Activated CD4-positive, alpha-beta memory T cell treated with anti-CD3 and anti-CD28 coated beads for 36 hours (primary cell): Measurements from ENCODE around the gene AGAP2. TPM values are rescaled to one million over a fixed set of nuclear protein-coding genes. Genes with fewer than 3 reads are reported as not detected.
A peak's percentile ranks its signal among the peaks of the same experiment; 100 is the strongest.

ENCODE experiments used
- CTCF ChIA-PET: fragments of 350-600 bp; sonication (Branson Sonifier 250); formaldehyde crosslinking; loops from one replicate; lab custom pipeline; 2021; ENCODE audit warnings: antibody characterized with exemption, inconsistent platforms; lab: Charles Lee
- POLR2A ChIA-PET: fragments of 350-600 bp; sonication (Branson Sonifier 250); formaldehyde crosslinking; loops from one replicate; lab custom pipeline; 2021; ENCODE audit warnings: antibody characterized with exemption; lab: Charles Lee
- DNase-seq: peaks from one replicate; pipeline ENCODE4 v3.0.0-alpha.2; 2020
- H3K27ac Mint-ChIP-seq: one replicate; pipeline ENCODE4 v1.8.0; 2021; ENCODE audit warnings: mixed read lengths
- H3K27me3 Mint-ChIP-seq: one replicate; pipeline ENCODE4 v1.8.0; 2021; ENCODE audit warnings: mixed read lengths
- H3K36me3 Mint-ChIP-seq: one replicate; pipeline ENCODE4 v1.8.0; 2021; ENCODE audit warnings: mixed read lengths
- H3K4me1 Mint-ChIP-seq: one replicate; pipeline ENCODE4 v1.8.0; 2021; ENCODE audit warnings: low read depth, mixed read lengths
- H3K4me3 Mint-ChIP-seq: one replicate; pipeline ENCODE4 v1.8.0; 2021; ENCODE audit warnings: mild to moderate bottlenecking, mixed read lengths
- H3K9me3 Mint-ChIP-seq: one replicate; pipeline ENCODE4 v1.8.0; 2021; ENCODE audit warnings: mixed read lengths
- intact Hi-C: fragments of 100-400 bp; cut with micrococcal nuclease; formaldehyde crosslinking; loops from one replicate; pipeline ENCODE4 v1.15.1; 2023
- total RNA-seq, 2 experiments: library from RNA; stranded (reverse); gene quantifications; one replicate each; pipeline ENCODE4 v1.2.3, GENCODE V29; 2021

Gene AGAP2
- total RNA-seq, 2 experiments from 2014 or later: 32.4 to 34.0 TPM

DNA sequence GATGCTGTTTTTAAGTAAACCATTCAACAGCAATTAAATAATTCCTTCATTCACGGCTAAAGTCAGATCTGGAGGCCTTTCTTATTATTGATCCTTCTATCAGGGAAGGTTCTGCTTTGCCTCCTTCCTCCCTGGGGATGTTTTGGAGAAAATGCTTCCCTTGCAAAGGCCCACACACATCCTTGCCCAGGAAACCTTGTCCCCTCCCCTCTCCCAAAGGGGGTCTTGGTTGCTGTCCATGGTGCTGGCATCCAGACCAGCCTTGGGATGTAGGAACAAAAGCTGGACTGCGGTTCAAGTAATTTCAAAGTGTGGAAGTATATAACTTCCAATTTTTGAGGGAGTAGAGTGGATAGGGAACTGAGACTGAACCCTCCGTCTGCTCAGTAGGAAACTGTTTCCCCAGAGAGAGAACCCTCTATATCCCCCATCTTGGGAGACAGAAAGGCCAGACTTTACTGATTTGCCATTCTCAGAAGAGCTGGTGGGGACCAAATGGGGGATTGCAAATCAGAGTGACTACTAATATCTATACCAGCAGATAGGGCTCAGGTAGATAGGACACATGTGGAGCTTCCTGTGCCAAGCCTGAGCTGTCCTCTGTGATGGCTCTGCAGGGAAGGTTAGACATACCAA lies 21.9 kb upstream of the AGAP2 start:
- no peak for DNase-seq
- H3K4me1 Mint-ChIP-seq: peaks cover 33% of the 10 kb centered on the region
- POLR2A ChIA-PET: no interaction called here
- no peak overlapping the region for H3K27ac Mint-ChIP-seq
- no peaks in the 10 kb centered on the region for H3K9me3 Mint-ChIP-seq
- CTCF ChIA-PET: interaction anchor here (0.6 to 1.4 kb wide), 7 partner anchors 12 to 1390 kb away, joined by 3 to 6 read pairs (median 4); partner anchors contain the start of gene EEF1AKMT3
- no peaks in the 10 kb centered on the region for H3K27me3 Mint-ChIP-seq
- no peak overlapping the region for H3K4me3 Mint-ChIP-seq
- intact Hi-C loops: no loop called here
- H3K36me3 Mint-ChIP-seq: peaks cover 26% of the 10 kb centered on the region

GRCh38 chr12:57759360-57759980 lies 20.9 kb upstream of the AGAP2 start:
- peaks cover 26% of the 10 kb centered on the region for H3K36me3 Mint-ChIP-seq
- intact Hi-C loops: loop anchor here (10.0 kb wide), 1 partner anchor 685 kb away; the partner anchor contains the start of gene NEMP1
- H3K4me3 Mint-ChIP-seq: no peak overlapping the region
- ChIA-PET CTCF (interaction anchor here (0.7 to 1.9 kb wide), 17 partner anchors 8 to 146 kb away, joined by 3 to 9 read pairs (median 5); partner anchors contain the start of genes EEF1AKMT3, METTL1, TSFM and TSPAN31), POLR2A (no interaction called here)
- peak; percentile 57 for DNase-seq
- no peaks in the 10 kb centered on the region for H3K27me3 Mint-ChIP-seq
- peaks cover 34% of the 10 kb centered on the region for H3K4me1 Mint-ChIP-seq
- H3K9me3 Mint-ChIP-seq: no peaks in the 10 kb centered on the region
- H3K27ac Mint-ChIP-seq: no peak overlapping the region

GRCh38 chr12:57758552-57759359 lies 20.2 kb upstream of the AGAP2 start:
- ChIA-PET CTCF (interaction anchor here (0.7 to 1.9 kb wide), 15 partner anchors 8 to 146 kb away, joined by 3 to 9 read pairs (median 5); partner anchors contain the start of genes EEF1AKMT3, METTL1, TSFM and TSPAN31), POLR2A (no interaction called here)
- H3K27me3 Mint-ChIP-seq: no peaks in the 10 kb centered on the region
- no peak overlapping the region for H3K4me3 Mint-ChIP-seq
- intact Hi-C loops: loop anchor here (10.0 kb wide), 1 partner anchor 684 kb away; the partner anchor contains the start of gene NEMP1
- H3K4me1 Mint-ChIP-seq: peaks cover 36% of the 10 kb centered on the region
- no peak overlapping the region for H3K27ac Mint-ChIP-seq
- peaks cover 26% of the 10 kb centered on the region for H3K36me3 Mint-ChIP-seq
- no peak for DNase-seq
- H3K9me3 Mint-ChIP-seq: no peaks in the 10 kb centered on the region

DNA sequence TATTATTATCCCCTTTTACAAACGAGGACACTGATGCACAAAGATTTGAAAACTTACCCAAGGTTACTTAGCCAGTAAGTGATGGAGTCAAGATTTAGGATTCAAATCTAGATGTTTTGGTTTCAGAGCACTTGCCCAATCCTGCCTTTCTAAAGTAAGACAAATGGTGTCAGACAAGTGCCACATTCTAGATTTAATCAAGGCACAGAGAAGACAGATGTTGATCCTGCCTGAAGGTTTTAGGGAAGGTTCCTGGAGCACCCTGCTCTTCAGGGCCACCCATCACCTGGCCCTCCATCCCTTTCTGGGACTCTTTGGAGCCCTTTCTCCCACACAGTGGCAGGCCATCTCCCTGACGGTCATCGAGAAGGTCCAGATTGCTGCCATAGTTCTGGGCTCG lies 19.2 kb upstream of the AGAP2 start:
- intact Hi-C loops: loop anchor here (10.0 kb wide), 1 partner anchor 683 kb away; the partner anchor contains the start of gene NEMP1
- H3K27me3 Mint-ChIP-seq: no peaks in the 10 kb centered on the region
- H3K4me1 Mint-ChIP-seq: peaks cover 39% of the 10 kb centered on the region
- no peak for DNase-seq
- H3K9me3 Mint-ChIP-seq: no peaks in the 10 kb centered on the region
- ChIA-PET POLR2A (no interaction called here), CTCF (interaction anchor here (0.6 to 2.3 kb wide), 8 partner anchors 9 to 1017 kb away, joined by 3 to 52 read pairs (median 8); partner anchors contain the start of gene CYP27B1)
- H3K36me3 Mint-ChIP-seq: peaks cover 19% of the 10 kb centered on the region
- no peak overlapping the region for H3K4me3 Mint-ChIP-seq
- H3K27ac Mint-ChIP-seq: no peak overlapping the region

DNA sequence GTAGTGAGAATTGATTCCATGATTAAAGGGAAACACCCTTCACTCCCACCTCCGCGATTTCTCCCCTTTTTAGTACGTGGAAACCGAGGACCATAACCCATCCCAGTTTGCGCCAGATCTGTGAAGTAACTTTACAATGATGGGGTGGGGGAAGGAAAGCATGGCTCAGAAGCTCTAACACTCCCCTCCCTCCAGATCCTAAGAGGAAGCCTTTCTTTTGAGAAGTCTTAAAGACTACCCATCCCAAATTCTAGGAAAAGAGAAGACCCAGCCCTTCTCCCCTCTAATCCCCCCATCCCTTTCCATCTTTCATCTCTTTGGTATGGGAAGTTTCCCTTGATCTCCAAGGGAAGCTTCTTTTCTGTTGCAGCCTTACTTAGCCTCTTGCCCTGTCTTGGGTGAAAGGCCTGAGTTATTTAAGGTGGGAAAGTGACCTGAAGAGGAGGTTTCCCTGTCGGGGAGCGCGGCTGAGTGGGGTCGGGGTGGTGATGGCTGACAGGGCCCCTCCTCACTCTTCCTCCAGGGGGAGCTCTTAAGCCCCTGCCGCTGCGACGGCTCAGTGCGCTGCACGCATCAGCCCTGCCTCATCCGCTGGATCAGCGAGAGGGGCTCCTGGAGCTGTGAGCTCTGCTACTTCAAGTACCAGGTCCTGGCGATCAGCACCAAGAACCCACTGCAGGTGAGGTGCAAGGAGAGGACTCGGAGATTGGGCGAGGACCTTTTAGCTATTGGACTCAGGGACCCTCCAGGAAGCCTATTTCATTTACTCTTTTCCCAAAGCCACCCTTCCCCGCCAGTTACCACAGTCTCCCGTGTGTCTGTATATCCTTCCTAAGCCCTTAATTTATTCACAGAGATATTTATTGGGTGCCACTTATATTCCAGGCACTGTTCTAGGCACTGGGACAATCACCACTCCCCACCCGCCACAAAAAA lies 18.1 kb upstream of the AGAP2 start:
- POLR2A ChIA-PET: interaction anchor here (1.2 to 1.9 kb wide), 5 partner anchors 8 to 27 kb away, joined by 3 to 6 read pairs (median 4); partner anchors contain the start of genes EEF1AKMT3 and METTL1
- H3K4me3 Mint-ChIP-seq: peak overlapping the region; percentile 79
- H3K4me1 Mint-ChIP-seq: peaks cover 46% of the 10 kb centered on the region
- H3K27ac Mint-ChIP-seq: peak overlapping the region; percentile 59
- peak; percentile 80 for DNase-seq
- H3K36me3 Mint-ChIP-seq: peaks cover 26% of the 10 kb centered on the region
- no peaks in the 10 kb centered on the region for H3K27me3 Mint-ChIP-seq
- CTCF ChIA-PET: interaction anchor here (0.6 to 2.6 kb wide), 30 partner anchors 10 to 1016 kb away, joined by 3 to 52 read pairs (median 5); partner anchors contain the start of genes AVIL, CYP27B1, EEF1AKMT3 and METTL1
- no peaks in the 10 kb centered on the region for H3K9me3 Mint-ChIP-seq
- intact Hi-C loops: loop anchor here (1.0 to 10.0 kb wide), 3 partner anchors 9 to 682 kb away; partner anchors contain the start of gene NEMP1

DNA sequence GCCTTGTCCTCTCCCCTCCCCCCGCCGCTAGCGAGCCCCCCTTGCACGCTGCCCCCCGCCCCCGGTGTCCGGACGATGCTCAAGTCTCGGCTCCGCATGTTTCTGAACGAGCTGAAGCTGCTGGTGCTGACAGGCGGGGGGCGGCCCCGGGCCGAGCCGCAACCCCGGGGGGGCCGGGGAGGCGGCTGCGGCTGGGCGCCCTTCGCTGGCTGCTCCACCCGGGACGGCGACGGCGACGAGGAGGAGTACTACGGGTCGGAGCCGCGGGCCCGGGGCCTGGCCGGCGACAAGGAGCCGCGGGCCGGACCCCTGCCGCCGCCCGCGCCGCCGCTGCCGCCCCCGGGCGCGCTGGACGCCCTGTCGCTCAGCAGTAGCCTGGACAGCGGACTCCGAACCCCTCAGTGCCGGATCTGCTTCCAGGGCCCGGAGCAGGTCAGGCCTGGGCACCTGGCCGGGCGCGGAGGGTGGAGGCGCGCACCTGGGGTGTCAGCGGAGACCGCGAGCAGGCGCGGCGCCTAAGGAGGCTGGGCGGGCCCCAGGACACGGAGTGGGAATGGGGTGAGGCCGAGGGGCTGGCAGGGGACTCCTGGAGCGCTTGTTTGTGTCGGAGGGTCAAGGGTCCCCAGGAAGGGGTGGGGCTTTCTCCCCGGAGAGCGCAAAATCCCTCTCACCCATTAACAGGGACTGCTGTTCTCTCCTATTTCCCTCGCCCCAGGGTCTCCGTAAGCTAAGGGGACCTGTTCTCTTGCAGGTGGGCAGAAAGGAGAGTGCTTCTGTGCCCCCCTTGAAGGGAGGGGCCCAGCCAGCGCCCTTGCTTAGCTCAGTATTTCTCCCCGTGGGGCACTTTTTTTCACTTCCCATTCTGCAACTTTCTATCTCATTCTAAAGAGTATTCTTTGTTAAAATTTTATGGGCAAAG lies 17.2 kb upstream of the AGAP2 start:
- H3K27ac Mint-ChIP-seq: peak overlapping the region; percentile 50
- ChIA-PET POLR2A (interaction anchor here (1.2 to 1.9 kb wide), 5 partner anchors 9 to 28 kb away, joined by 3 to 6 read pairs (median 4); partner anchors contain the start of genes EEF1AKMT3 and METTL1), CTCF (interaction anchor here (0.6 to 2.6 kb wide), 17 partner anchors 9 to 149 kb away, joined by 3 to 52 read pairs (median 11); partner anchors contain the start of genes AVIL, CYP27B1, EEF1AKMT3 and METTL1)
- peaks cover 34% of the 10 kb centered on the region for H3K36me3 Mint-ChIP-seq
- peaks cover 56% of the 10 kb centered on the region for H3K4me1 Mint-ChIP-seq
- peak overlapping the region; percentile 79 for H3K4me3 Mint-ChIP-seq
- intact Hi-C loops: loop anchor here (1.0 to 10.0 kb wide), 3 partner anchors 10 to 681 kb away; partner anchors contain the start of gene NEMP1
- DNase-seq: peak; percentile 44
- H3K27me3 Mint-ChIP-seq: no peaks in the 10 kb centered on the region
- no peaks in the 10 kb centered on the region for H3K9me3 Mint-ChIP-seq

- H3K4me3 Mint-ChIP-seq: peak overlapping the region; percentile 17
- intact Hi-C loops: loop anchor here (10.0 kb wide), 1 partner anchor 680 kb away; the partner anchor contains the start of gene NEMP1
These were observed 16.6 kb upstream of the AGAP2 start for GRCh38 chr12:57755194-57755453.

DNA sequence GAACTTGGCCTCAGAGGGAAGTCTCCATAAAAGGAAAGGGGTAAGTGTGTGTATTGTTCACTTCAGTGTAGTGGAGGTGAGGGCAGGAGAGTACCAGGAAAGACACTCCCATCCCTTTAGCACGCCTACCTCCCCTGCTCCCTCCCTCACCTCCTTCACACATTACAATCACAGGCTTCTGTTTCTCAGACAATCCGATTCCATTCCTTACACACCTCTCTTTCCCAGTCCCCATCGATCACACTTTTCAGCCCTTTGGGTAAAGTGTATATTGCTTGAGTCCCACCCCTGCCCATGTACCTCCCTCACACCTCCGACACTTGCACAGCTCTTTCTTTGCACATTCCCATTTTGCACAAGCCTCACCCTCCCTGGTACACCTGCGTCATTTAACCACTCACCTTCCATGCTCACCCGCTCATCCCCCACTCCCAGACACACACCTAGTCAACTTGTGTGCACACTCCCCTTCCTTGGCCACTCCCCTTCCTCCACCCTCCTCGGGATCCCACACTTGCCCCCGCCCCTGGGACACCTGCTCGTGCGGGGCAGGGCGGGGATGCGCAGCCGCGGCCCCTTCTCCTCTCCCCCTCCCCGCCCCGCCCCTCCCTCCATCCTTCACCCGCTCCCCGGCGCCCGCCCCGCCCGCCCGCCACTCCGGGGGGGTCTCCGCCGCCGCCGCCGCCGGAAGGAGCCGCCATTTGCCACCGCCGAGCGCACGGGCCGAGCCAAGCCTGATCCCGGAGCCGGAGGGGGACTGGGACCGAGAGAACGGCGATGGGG lies 16.1 kb upstream of the AGAP2 start, which contains the start of gene MARCHF9:
Gene MARCHF9, plus strand, starts transcription at position 693 of the 783 bp plus-strand sequence. CDS start 426 bp downstream, outside the sequence.
- CTCF ChIA-PET: interaction anchor here (0.6 to 2.6 kb wide), 2 partner anchors 10 to 31 kb away, joined by 3 to 17 read pairs; partner anchors contain the start of gene TSPAN31

More at GRCh38 chr12:57755194-57755453, 16.6 kb upstream of the AGAP2 start:
- Mint-ChIP-seq H3K27ac (no peak overlapping the region), H3K27me3 (no peaks in the 10 kb centered on the region), H3K4me1 (peaks cover 62% of the 10 kb centered on the region), H3K36me3 (peaks cover 38% of the 10 kb centered on the region), H3K9me3 (no peaks in the 10 kb centered on the region)
- DNase-seq: no peak
- ChIA-PET CTCF (interaction anchor here (0.6 to 2.6 kb wide), 3 partner anchors 10 to 31 kb away, joined by 3 to 17 read pairs (median 8); partner anchors contain the start of genes EEF1AKMT3, METTL1 and TSPAN31), POLR2A (interaction anchor here (1.6 to 1.8 kb wide), 2 partner anchors 10 to 17 kb away, joined by 3 to 6 read pairs; partner anchors contain the start of genes EEF1AKMT3 and METTL1)

More for the DNA sequence above, 16.1 kb upstream of the AGAP2 start, which contains the start of gene MARCHF9:
- peak within 1 kb of the TSS; percentile 77 for H3K27ac Mint-ChIP-seq
- POLR2A ChIA-PET: interaction anchor here (0.6 to 1.8 kb wide), 3 partner anchors 10 to 17 kb away, joined by 3 to 6 read pairs (median 4); partner anchors contain the start of genes EEF1AKMT3 and METTL1
- H3K4me1 Mint-ChIP-seq: peaks cover 60% of the 10 kb centered on the region
- no peaks in the 10 kb centered on the region for H3K27me3 Mint-ChIP-seq
- peaks cover 36% of the 10 kb centered on the region for H3K36me3 Mint-ChIP-seq
- H3K9me3 Mint-ChIP-seq: no peaks in the 10 kb centered on the region
- intact Hi-C loops: loop anchor here (10.0 kb wide), 1 partner anchor 680 kb away; the partner anchor contains the start of gene NEMP1
- DNase-seq: peak; percentile 92
- H3K4me3 Mint-ChIP-seq: peak within 1 kb of the TSS; percentile 81
